GM18517 (cell line): ENCODE measurements around the gene PPP6R3.
"Not testable (repeated sequence)": the region's sequence is repeated elsewhere in the genome, so short reads cannot be mapped to it uniquely, and the experiment has no call there.

Experiments
- ATAC-seq: cut with Tn5 transposase; IDR thresholded peaks from one replicate; pipeline ENCODE4 v1.9.1; 2021; ENCODE audit warnings: mild to moderate bottlenecking, moderate library complexity; ENCODE audit not compliant: unreplicated experiment

Gene PPP6R3

GRCh38 chr11:68460741-68461574 is at the start of gene PPP6R3:
Gene PPP6R3 (plus strand): TSS chr11:68460752. CDS start chr11:68537665, 76,913 bp downstream.
- ATAC-seq = peak; percentile 32

- no peak for ATAC-seq
Observed at GRCh38 chr11:68411501-68411991, 49.0 kb upstream of the PPP6R3 start.

- no peak for ATAC-seq
Observed at GRCh38 chr11:68412593-68413475, 47.7 kb upstream of the PPP6R3 start.

GRCh38 chr11:68413591-68413999 is 47.0 kb upstream of the PPP6R3 start:
- no peak for ATAC-seq

GRCh38 chr11:68414496-68415221 is 45.9 kb upstream of the PPP6R3 start:
- no peak for ATAC-seq

- no peak for ATAC-seq
Observed at GRCh38 chr11:68416070-68416578, 44.4 kb upstream of the PPP6R3 start.

GRCh38 chr11:68418648-68419047 is 41.9 kb upstream of the PPP6R3 start:
- no peak for ATAC-seq

- ATAC-seq = no peak
Observed at GRCh38 chr11:68420171-68420570, 40.4 kb upstream of the PPP6R3 start.

- no peak for ATAC-seq
Observed at GRCh38 chr11:68423481-68423880, 37.1 kb upstream of the PPP6R3 start.

- ATAC-seq = no peak
Observed at GRCh38 chr11:68424101-68424632, 36.4 kb upstream of the PPP6R3 start.

GRCh38 chr11:68424981-68425865 is 35.3 kb upstream of the PPP6R3 start:
- ATAC-seq = no peak

GRCh38 chr11:68425866-68426380 is 34.6 kb upstream of the PPP6R3 start:
- ATAC-seq = no peak

GRCh38 chr11:68429661-68430060 is 30.9 kb upstream of the PPP6R3 start:
- no peak for ATAC-seq

- ATAC-seq = no peak
Observed at GRCh38 chr11:68430384-68430783, 30.2 kb upstream of the PPP6R3 start.

- no peak for ATAC-seq
Observed at GRCh38 chr11:68430801-68431200, 29.8 kb upstream of the PPP6R3 start.

- no peak for ATAC-seq
Observed at GRCh38 chr11:68431984-68432645, 28.4 kb upstream of the PPP6R3 start.

- ATAC-seq = no peak
Observed at GRCh38 chr11:68432874-68433273, 27.7 kb upstream of the PPP6R3 start.

- no peak for ATAC-seq
Observed at GRCh38 chr11:68433541-68433940, 27.0 kb upstream of the PPP6R3 start.

GRCh38 chr11:68434159-68434558 is 26.4 kb upstream of the PPP6R3 start:
- ATAC-seq = not testable (repeated sequence)
